Lower leg skin (tissue), 4 donors: ENCODE measurements around the gene ADAM8. TPM values are rescaled to one million over a fixed set of nuclear protein-coding genes. Genes with fewer than 3 reads are reported as not detected.
"Not testable (repeated sequence)": the region's sequence is repeated elsewhere in the genome, so short reads cannot be mapped to it uniquely, and the experiment has no call there.

Experiments used
- DNase-seq, 2 donors: peaks; one replicate each; pipeline ENCODE4 v3.0.0-alpha.2; 2019; ENCODE audit warnings: low spot score in 2 of 2
- H3K4me3 ChIP-seq: fragments of 200-600 bp; sonication (generic); 2 replicates; pipeline ENCODE4 v1.5.1; 2017; ENCODE audit warnings: mild to moderate bottlenecking, low read depth; ENCODE audit not compliant: poor library complexity, severe bottlenecking
- POLR2A ChIP-seq, 2 donors: fragments of 450-650 bp; IDR thresholded peaks; one replicate each; pipeline ENCODE4 v1.6.1; 2016 to 2017; ENCODE audit warnings: antibody characterized with exemption in 2 of 2, mild to moderate bottlenecking in 1 of 2, moderate library complexity in 1 of 2
- WGBS, 2 donors: methylation state at CpG; one replicate each; pipeline ENCODE4 v1.1.5; 2018; 5-methylcytosine and 5-hydroxymethylcytosine counted together
- intact Hi-C: fragments of 100-400 bp; cut with DNase I; formaldehyde crosslinking; loops from one replicate; pipeline ENCODE4 v1.15.0; 2023; ENCODE audit warnings: low total_unique reads
- total RNA-seq, 4 donors: library from RNA; depleted of rRNA; stranded (reverse); fragments of >200 nt; gene quantifications; one replicate each; pipeline ENCODE4 v1.1.0, GENCODE V29; 2016
- TF ChIP-seq, protein P1 (sequence below), 3 donors: fragments of 450-650 bp; IDR thresholded peaks; one replicate each; pipeline ENCODE4 v1.5.1; 2016; ENCODE audit warnings: antibody characterized with exemption in 3 of 3, mild to moderate bottlenecking in 3 of 3, moderate library complexity in 2 of 3

ADAM8 gene
- 1 to 10 TPM; 3.3 to 5.9 (median 4.6) TPM for total RNA-seq

DNA sequence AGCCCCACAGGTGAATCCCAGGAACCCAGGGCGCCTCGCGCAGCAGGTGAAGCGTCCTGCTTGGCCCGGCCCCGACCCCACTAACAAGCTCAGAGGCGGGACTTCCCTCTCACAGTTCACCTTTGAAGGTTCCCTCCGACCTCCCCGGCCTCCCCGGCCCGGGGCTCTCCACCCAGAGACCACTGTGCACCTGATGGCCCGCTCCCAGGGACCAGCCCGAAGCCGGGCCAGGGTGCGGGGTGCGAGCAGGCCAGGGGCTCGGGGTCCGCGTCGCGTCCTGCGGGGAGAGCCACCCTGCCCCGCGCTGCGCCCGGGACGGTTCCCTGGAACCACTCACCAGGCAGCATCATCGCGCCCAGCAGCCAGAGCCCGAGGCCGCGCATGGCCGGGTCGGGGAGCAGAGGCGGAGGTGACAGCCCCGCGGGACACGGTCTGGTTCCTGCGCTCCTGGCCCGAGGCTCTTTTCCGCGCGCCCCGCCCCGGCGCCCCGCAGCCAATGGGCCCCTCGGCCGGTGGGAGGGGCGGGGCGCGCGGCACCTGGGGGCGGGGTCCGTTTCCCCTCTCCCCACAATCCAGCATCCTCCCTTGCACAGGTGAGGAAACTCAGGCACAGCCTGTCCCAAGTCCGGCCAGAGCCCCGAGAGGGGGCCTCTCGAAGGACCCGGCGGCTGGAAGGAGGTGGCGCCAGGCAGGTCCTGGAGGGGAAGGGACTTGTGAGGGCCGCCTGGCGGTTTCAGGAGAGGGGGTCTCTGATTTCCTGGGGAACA is at the start of gene ADAM8:
ADAM8 (minus strand) TSS at position 434 of the 767 bp plus-strand sequence; CDS start at position 383, 51 bp downstream.
- intact Hi-C loops, result no loop called here
- no peak for DNase-seq
- TF ChIP-seq, protein P1, sequence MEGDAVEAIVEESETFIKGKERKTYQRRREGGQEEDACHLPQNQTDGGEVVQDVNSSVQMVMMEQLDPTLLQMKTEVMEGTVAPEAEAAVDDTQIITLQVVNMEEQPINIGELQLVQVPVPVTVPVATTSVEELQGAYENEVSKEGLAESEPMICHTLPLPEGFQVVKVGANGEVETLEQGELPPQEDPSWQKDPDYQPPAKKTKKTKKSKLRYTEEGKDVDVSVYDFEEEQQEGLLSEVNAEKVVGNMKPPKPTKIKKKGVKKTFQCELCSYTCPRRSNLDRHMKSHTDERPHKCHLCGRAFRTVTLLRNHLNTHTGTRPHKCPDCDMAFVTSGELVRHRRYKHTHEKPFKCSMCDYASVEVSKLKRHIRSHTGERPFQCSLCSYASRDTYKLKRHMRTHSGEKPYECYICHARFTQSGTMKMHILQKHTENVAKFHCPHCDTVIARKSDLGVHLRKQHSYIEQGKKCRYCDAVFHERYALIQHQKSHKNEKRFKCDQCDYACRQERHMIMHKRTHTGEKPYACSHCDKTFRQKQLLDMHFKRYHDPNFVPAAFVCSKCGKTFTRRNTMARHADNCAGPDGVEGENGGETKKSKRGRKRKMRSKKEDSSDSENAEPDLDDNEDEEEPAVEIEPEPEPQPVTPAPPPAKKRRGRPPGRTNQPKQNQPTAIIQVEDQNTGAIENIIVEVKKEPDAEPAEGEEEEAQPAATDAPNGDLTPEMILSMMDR (IDR thresholded peaks at IDR 0.05), result no peak
- TF ChIP-seq POLR2A (IDR thresholded peaks at IDR 0.05), result no peak
- H3K4me3 ChIP-seq, result no peak within 1 kb of the TSS
- 5 to 6% methylated on average over 31 to 42 of the region's 63 CpGs for WGBS, 2 donors

DNA sequence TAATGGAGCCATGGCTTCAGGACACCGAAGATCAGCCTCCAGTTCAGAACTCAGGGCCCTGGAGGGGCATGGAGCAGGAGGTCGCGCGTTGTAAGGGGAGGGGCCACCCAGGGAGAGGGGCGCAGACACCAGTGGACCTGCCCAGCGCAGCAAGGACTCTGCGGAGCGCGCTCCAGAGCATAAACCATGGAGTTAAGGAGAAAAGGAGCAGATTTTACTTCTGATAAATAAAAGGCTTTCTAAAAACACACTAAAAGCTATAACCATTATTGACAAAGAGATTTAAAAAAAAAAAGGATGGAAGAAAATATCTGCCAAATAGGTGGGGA is 49.5 kb upstream of the ADAM8 start:
- DNase-seq, result no peak
- 35 to 36% methylated on average over 9 of the region's 9 CpGs for WGBS, 2 donors
- intact Hi-C loops, result no loop called here
- TF ChIP-seq, protein P1 (IDR thresholded peaks at IDR 0.05), result no peak
- no peak overlapping the region for H3K4me3 ChIP-seq

DNA sequence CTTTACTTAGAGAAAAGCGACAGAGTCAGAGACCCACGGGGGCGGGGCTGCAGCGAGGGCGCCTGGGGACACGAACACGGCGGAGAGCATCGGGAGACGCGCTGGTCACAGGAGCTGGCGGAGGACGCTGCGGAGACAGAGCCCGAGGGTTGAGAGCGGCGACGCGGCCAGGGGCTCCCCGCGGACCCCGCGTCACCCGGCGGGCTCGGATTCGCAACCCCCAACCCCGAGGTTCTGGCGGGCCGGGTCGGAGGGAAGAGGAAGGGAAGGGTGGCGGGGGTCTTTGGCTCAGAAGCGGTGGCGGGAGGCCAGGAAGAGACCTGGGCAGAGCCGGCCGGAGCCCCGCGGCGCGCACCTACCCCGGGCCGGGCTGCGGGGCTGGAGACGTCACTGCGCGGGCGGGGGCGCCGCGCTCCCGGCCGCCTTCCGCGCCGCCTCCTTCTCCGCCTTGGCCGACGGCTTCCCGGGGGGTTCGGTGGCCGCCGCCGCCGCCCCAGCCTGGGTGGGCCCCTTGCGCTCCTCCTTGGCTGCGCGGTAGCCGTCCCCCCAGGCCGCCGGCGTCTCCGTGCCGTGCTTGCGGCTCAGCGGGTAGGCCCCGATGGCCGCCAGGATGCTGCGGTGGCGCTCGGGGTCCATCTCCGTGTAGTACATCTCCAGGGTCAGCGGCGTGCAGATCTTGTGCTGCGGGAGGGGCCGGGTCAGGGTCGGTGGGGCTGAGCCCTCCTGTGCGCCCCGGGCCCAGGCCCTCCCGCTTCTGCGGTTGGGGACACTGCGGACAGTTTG is 49.0 kb upstream of the ADAM8 start:
- no peak for TF ChIP-seq POLR2A (IDR thresholded peaks at IDR 0.05)
- TF ChIP-seq, protein P1 (IDR thresholded peaks at IDR 0.05), result no peak
- intact Hi-C loops, result no loop called here

DNA sequence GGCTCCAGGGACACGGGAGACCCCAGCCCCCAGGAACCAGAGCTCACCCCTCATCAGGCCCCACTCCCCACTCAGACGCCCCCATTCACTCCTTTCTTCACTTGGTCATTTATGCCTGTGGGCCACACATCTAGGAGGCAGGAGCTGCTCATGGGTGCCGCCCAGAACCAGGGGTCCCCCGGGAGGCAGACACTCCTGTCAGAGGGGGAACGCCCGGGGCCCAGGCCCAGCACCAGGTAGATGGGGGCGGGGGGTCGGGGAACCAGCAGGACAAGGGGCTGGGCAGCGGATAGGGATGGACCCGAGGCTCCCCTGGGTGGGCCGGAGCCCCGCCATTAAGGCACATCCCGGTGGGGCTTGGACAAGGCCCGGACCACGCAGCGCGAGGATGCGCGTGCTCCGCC is 48.2 kb upstream of the ADAM8 start:
- 16 to 22% methylated on average over 7 to 16 of the region's 20 CpGs for WGBS, 2 donors
- no peak for DNase-seq
- no peak for TF ChIP-seq POLR2A (IDR thresholded peaks at IDR 0.05)
- TF ChIP-seq, protein P1 (IDR thresholded peaks at IDR 0.05), result no peak
- H3K4me3 ChIP-seq, result no peak overlapping the region
- intact Hi-C loops, result no loop called here

More for the DNA sequence above, 49.0 kb upstream of the ADAM8 start:
- H3K4me3 ChIP-seq, result peak overlapping the region; percentile 17
- no peak for DNase-seq
- WGBS, 2 donors, result 2 to 9% methylated on average over 16 to 72 of the region's 91 CpGs

DNA sequence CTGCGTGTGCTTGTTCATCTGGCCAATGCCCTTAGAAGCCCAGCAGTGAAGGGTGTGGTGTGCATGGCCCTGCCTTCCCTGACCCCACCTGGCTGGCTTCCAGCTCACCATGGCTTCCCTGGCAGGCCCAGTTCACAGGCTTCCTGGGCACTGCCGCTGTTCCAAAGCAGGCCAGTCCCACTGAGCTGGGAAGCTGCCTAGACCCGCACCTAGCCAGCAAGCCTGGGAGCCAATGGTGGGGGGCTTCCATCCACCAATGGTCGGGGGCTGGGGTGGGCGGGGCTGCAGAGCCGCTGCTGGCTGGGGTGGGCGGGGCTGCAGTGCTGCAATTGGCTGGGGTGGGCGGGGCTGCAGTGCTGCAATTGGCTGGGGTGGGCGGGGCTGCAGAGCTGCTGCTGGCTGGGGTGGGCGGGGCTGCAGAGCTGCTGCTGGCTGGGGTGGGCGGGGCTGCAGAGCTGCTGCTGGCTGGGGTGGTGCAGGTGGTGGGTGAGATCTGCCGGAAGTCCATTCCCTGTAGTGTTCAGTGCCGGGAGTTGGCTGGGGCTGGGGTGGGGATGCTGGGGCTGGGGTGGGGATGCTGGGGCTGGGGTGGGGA is 47.6 kb upstream of the ADAM8 start:
- TF ChIP-seq POLR2A (IDR thresholded peaks at IDR 0.05), result no peak
- TF ChIP-seq, protein P1 (IDR thresholded peaks at IDR 0.05), result no peak
- intact Hi-C loops, result no loop called here
- DNase-seq, result no peak
- H3K4me3 ChIP-seq, result no peak overlapping the region
- 9 to 11% methylated on average over 4 to 5 of the region's 13 CpGs for WGBS, 2 donors

DNA sequence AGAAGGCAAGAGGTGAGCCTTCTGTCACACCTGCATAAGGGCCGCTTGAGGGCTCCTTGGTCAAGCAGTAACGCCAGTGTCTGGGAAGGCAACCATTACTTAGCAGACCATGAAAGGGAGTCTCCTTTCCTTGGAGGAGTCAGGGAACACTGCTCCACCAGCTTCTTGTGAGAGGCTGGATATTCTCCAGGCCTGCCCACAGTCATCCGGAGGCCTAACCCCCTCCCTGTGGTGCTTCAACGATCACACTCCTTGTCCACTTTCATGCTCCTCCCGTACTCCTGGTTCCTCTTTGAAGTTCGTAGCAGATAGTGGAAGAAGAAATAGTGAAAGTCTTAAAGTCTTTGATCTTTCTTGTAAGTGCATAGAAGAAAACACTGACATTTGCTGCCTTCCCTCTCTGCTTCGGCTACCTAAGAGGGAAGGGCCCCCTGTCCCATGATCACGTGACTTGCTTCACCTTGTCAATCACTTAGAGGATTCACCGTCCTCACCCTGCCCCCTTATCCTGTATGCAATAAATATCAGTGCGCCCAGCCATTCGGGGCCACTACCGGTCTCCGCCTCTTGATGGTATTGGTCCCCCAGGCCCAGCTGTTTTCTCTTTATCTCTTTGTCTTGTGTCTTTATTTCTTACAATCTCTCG is 45.5 kb upstream of the ADAM8 start:
- DNase-seq, intact Hi-C loops, H3K4me3 ChIP-seq: not testable (repeated sequence)
- 72 to 74% methylated on average over 12 to 13 of the region's 14 CpGs for WGBS, 2 donors

DNA sequence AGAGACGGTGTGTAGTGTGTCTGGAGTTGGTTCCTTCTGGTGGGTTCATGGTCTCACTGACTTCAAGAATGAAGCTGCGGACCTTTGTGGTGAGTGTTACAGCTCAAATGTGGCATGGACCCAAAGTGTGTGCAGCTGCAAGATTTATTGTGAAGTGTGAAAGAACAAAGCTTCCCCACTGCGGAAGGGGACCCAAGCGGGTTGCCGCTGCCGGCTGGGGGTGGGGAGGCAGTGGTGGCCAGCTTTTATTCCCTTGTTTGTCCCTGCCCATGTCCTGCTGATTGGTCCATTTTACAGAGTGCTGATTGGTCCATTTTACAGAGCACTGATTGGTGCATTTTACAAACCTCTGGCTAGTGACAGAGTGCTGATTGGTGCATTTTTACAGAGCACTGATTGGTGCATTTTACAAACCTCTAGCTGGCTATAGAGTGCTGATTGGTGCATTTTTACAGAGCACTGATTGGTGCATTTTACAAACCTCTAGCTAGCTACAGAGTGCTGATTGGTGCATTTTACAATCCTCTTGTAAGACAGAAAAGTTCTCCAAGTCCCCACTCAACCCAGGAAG is 44.3 kb upstream of the ADAM8 start:
- intact Hi-C loops, DNase-seq, H3K4me3 ChIP-seq: not testable (repeated sequence)
- 91 to 92% methylated on average over 6 of the region's 6 CpGs for WGBS, 2 donors
